HL-60/S4 treated with retinoic acid at 250 ng/mL for 4 days and 3 days (cell line): ENCODE data around the gene PPY.
"Not testable (repeated sequence)": the region's sequence is repeated elsewhere in the genome, so short reads cannot be mapped to it uniquely, and the experiment has no call there.

Experiments used
- in situ Hi-C: fragments of 300-500 bp; cut with MboI; formaldehyde crosslinking; loops from 2 replicates; pipeline ENCODE4 v1.7.0; 2022; ENCODE audit warnings: low sequenced_read_pairs

PPY gene

GRCh38 chr17:43932923-43933322 is 9.4 kb downstream of the PPY start:
- in situ Hi-C loops: no loop called here

- in situ Hi-C loops: no loop called here
Measured at GRCh38 chr17:43932357-43932756, 9.9 kb downstream of the PPY start.

GRCh38 chr17:43931062-43931571 is 11.2 kb downstream of the PPY start:
- in situ Hi-C loops: no loop called here

GRCh38 chr17:43928609-43929008 is 13.7 kb downstream of the PPY start:
- in situ Hi-C loops: no loop called here

- in situ Hi-C loops: not testable (repeated sequence)
Measured at GRCh38 chr17:43927929-43928328, 14.3 kb downstream of the PPY start.

GRCh38 chr17:43927060-43927864 is 15.0 kb downstream of the PPY start:
- in situ Hi-C loops: no loop called here

- in situ Hi-C loops: no loop called here
Measured at GRCh38 chr17:43924558-43924957, 17.7 kb downstream of the PPY start.

- in situ Hi-C loops: no loop called here
Measured at GRCh38 chr17:43920500-43921095, 21.7 kb downstream of the PPY start.

GRCh38 chr17:43918026-43918389 is 24.3 kb downstream of the PPY start:
- in situ Hi-C loops: no loop called here

- in situ Hi-C loops: no loop called here
Measured at GRCh38 chr17:43917348-43918025, 24.8 kb downstream of the PPY start.

- in situ Hi-C loops: no loop called here
Measured at GRCh38 chr17:43917016-43917347, 25.3 kb downstream of the PPY start.

- in situ Hi-C loops: no loop called here
Measured at GRCh38 chr17:43916385-43916784, 25.9 kb downstream of the PPY start.

GRCh38 chr17:43915559-43915958 is 26.7 kb downstream of the PPY start:
- in situ Hi-C loops: no loop called here

GRCh38 chr17:43914451-43914850 is 27.8 kb downstream of the PPY start:
- in situ Hi-C loops: no loop called here

GRCh38 chr17:43913584-43913983 is 28.7 kb downstream of the PPY start:
- in situ Hi-C loops: no loop called here

- in situ Hi-C loops: no loop called here
Measured at GRCh38 chr17:43912635-43913304, 29.5 kb downstream of the PPY start.

- in situ Hi-C loops: no loop called here
Measured at GRCh38 chr17:43911904-43912303, 30.4 kb downstream of the PPY start.

GRCh38 chr17:43909537-43910231 is 32.6 kb downstream of the PPY start:
- in situ Hi-C loops: no loop called here

- in situ Hi-C loops: no loop called here
Measured at GRCh38 chr17:43907998-43908721, 34.1 kb downstream of the PPY start.

GRCh38 chr17:43907425-43907981 is 34.8 kb downstream of the PPY start, which contains the start of gene MPP2:
MPP2 (minus strand) TSS chr17:43907536; CDS start chr17:43904460, 3,076 bp downstream.
- in situ Hi-C loops: no loop called here
